Left lobe of liver (tissue), 2 donors: ENCODE data around the gene SLBP. TPM values are rescaled to one million over a fixed set of nuclear protein-coding genes. Genes with fewer than 3 reads are reported as not detected.

Experiments used
- ATAC-seq: fragments of 200-7000 bp; cut with Tn5 transposase; one replicate; pipeline ENCODE4 v1.9.1; 2020; ENCODE audit warnings: mild to moderate bottlenecking, moderate library complexity
- DNase-seq: peaks from one replicate; pipeline ENCODE4 v3.0.0-alpha.2; 2020; ENCODE audit warnings: low spot score
- total RNA-seq: library from RNA; stranded (reverse); gene quantifications from one replicate; pipeline ENCODE4 v1.2.1, GENCODE V29; 2021
- donor health status: DM: no; HTN: no; CAD: no; lungs with moderate emphysema.
- donor health status: DM: no; HTN: yes; CAD: no.

SLBP gene
- total RNA-seq, 1 donor from 2014 or later: 12.3 TPM

DNA sequence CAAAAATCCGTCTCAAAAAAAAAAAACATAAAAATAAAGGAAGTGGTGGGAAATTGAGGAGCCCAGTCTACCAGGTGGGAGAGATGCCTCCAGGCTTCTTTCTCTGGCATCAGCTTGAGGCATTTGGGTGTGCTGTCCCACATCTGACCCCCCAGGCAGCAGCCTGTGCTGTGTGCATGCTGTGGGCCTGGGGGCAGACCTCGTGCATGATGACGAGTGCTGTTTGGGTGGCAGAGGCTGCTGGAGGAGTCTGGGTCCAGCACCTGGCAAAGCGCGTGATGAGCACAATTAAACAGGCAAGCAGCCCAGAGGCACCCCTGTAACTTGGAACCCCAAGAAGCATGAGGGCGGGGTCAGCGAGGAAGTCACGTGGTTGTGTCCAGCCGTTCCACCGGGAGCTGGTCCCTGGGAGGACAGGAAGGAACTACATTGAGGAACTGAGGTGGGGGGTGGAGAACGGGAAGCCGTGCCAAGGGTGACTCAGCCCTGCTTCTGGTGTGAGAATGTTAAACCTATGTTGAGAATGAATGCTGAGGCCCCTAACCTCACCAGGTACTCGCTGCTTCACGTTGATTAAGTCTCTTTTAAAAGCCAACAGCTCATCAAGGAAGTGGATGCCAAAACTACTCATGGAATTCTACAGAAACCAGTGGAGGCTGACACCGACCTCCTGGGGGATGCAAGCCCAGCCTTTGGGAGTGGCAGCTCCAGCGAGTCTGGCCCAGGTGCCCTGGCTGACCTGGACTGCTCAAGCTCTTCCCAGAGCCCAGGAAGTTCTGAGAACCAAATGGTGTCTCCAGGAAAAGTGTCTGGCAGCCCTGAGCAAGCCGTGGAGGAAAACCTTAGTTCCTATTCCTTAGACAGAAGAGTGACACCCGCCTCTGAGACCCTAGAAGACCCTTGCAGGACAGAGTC, 15.3 kb upstream of the SLBP start:
- peak; percentile 24 for ATAC-seq
- DNase-seq: no peak

DNA sequence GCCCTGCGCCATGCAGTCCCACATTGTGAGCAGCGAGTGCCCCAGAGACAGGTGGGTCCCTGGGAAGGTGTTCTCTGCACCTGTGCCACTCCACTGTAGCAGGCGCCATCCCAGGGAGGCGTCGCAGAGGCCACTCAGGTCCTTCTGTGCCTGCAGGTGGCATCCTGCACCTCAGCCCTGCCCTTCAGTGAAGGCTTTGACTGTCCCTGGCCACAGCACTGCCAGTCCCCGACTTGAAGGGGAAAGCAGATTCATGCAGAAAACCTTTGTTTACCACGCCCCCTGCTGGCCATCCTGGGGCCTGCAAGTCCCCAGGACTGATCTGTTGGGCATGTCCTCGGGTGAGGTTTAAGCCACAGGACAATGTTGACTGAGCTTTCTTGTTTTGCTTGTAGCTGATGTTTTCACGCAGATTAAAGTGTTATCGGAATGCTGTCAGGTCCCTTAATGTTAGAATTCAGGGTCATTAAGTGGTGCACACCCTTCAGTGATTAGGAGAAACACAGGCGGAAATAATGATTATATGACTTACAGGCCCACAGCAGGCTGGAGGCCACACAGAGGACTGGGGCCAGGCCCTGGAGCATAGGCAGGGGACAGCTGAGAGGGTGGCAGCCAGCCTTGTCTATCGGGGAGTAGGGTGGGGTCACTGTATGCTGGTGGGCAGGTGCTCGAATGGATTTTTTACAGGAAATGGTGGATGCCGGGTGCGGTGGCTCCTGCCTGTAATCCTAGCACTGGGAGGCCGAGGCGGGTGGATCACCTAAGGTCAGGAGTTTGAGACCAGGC, 14.2 kb upstream of the SLBP start:
- ATAC-seq (peak; percentile 85), DNase-seq (peak; percentile 87)

DNA sequence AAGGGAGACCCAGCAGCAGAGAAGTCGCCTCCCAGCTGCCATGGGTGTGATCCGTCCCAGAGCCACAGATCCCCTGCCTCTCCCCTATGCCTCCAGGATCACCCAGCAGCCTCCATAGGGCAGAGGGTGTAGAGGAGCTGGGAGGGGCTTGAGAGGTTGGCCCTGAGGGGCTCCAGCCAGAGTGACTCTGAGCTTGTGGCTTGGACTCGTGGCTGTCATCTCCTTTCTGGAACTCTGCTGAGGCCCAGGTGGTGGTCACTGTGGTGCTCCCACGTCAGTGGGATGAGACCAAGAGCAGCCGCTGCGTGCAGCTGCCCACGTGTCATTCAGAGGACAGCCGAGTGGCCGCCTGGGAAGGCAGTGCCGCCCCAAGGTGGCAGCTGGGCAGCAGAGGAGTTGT, 13.4 kb upstream of the SLBP start:
- DNase-seq (no peak), ATAC-seq (no peak)

DNA sequence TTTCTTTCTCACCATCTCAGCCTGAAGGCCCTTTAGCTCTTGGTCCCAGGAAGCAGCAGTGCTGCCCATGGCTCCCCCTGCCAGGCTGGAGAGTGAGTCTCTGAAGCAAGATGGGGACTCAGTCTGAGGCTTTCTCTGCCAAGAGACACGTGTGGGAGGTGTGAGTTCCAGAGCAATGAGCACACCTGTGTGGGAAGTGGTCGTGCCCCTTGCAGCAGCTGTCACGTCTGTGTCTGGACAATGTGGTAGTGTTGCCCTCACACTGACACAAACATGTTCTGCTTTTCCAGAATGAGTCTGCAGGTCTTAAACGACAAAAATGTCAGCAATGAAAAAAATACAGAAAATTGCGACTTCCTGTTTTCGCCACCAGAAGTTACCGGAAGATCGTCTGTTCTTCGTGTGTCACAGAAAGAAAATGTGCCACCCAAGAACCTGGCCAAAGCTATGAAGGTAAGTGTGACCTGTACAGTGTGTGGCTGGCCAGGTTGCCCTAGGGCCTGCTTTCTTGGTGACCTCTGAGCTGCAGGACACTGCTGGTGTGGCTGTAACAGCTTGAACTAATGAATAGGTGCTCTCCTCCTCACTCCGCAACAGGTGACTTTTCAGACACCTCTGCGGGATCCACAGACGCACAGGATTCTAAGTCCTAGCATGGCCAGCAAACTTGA, 11.1 kb upstream of the SLBP start:
- ATAC-seq: no peak
- no peak for DNase-seq

DNA sequence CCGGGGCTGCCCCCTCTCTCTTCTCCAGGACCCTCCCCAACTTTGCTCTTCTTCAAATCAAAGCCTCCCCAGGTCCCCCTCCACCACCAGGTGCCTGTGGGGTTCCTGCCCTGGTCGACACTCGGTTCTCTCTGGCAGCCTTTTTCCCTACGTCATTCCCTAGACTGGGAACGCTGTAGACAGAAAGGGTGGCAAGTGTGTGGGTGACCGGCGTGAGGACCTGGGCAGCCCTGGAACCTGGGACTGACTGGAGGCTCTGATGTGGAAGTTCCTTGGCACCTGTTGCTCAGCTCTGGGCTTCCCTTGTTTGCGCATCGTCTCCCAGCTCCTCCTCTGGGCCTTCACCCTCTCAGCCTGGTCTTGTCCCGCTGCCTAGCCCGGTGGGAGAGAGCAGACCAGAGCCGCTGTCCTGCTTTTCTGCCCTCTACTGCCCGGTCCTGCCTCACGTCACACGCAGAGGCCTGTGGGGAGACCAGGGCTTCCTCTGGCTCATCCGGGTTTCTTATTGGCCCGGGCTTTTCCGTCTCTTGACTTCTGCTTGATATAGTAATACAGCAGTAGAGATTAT, 10.5 kb upstream of the SLBP start:
- ATAC-seq: no peak
- no peak for DNase-seq

DNA sequence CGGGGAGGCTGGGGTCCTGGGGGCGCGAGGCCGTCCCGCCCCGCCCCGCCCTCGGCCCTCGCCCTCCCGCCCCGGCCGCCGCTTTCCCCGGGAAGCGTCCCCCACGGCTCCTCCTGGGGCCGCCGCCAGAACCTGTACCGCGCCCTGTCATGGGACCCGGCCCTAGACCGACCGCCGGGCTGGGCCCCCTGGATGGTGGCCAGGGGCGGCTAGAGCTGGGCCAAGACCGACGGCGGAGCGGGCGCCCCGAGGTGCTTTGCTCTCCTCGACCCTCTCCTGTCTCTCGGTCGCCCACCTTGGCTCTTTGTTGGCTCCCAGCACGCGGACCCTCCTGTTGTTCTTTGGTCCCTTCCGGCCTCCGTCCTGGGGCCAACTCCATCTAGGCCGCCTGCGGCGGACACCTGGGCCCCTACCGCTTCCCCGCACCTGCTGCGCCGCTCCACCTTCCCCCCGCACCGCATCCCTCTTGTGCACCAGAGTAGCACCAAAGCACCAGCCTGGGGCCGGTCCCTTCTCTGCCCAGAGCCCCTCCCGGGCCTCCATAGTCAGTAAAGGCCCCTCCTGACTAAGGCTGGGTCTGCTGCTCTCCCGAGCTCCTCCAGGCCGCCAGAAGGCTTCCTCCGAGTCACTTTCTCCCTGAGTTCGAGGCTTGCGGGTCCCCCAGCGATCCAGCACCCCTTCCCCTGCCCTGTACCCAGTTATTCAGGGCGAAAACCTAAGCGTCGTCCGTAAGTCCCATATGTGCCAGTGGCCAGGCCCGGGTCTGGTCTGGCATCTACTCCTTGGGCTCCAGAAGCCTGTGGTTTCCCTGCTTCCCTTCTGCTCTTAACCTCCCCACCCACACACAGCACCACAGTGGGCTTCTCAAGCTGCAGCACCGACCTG, 9.8 kb upstream of the SLBP start:
- no peak for ATAC-seq

DNA sequence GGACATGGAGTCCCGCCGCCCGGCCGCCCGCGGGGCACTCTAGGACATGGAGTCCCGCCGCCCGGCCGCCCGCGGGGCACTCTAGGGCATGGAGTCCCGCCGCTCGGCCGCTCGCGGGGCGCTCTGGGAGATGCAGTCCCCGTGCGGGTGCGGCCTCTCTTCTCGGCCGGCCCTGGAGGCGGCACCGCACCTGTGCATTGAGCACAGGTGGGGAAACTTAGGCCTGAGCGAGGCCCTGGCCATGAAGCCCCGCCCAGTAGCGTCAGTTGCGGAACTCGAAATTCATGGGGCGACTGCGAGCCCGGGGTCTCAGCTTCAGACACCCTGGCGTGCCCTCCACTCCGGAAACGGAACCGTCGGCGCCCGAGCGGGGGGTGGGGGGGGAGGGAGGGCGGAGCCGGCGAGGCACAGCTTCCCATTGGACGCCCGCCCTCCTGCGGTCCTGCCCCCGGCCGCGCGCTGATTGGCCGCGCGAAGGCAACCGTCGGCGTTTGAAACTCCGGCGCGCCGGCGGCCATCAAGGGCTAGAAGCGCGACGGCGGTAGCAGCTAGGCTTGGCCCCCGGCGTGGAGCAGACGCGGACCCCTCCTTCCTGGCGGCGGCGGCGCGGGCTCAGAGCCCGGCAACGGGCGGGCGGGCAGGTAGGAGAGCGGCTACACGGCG, 9.0 kb upstream of the SLBP start, which contains the start of the genes TACC3 and TMEM129:
TSS of gene TACC3 (plus strand) at position 519 of the 663 bp plus-strand sequence. CDS start 1,901 bp downstream, outside the sequence.
TSS of gene TMEM129 (minus strand) at position 321 of the 663 bp plus-strand sequence. CDS start 486 bp downstream, outside the sequence.
- DNase-seq (peak; percentile 97), ATAC-seq (peak; percentile 82)

More for the DNA sequence above, 9.8 kb upstream of the SLBP start:
- no peak for DNase-seq

DNA sequence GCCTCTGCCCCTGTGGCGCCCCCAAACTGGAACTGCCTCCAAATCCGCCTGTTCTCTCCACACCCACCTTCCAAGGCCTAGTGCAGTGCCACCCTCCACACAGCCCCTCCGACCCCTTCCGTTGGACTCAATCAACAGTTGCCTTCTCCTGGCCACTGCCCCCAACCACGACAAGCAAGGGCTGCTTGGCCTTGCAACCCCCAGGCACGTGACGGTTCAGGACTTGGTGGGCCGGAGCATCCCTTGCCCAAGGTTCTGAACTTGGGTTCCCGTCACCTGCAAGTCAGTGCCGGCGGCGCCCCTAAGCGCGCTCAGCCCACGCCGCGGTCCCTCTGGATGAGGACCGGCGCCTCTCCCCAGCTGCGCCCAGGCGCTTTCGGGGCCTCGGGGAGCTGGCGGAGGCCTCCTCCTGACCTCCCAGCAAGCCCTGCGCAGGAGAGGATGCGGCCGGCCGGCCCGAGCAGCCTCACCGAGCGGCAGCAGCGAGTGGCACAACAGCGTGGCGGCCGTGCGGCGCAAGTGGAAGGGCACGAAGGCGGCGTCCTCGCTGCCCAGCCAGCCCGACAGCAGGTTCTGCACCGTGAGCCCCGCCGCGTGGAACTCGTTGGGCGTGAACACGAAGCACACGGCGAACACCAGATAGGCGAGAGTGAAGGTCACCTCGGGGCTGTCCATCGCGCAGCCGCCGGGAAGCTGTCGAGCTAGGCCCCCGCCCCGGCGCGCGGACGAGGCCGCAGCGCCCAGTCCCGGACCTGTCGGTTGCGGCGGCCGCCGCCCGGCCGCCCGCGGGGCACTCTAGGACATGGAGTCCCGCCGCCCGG, 8.3 kb upstream of the SLBP start:
- peak; percentile 69 for DNase-seq
- peak; percentile 35 for ATAC-seq

DNA sequence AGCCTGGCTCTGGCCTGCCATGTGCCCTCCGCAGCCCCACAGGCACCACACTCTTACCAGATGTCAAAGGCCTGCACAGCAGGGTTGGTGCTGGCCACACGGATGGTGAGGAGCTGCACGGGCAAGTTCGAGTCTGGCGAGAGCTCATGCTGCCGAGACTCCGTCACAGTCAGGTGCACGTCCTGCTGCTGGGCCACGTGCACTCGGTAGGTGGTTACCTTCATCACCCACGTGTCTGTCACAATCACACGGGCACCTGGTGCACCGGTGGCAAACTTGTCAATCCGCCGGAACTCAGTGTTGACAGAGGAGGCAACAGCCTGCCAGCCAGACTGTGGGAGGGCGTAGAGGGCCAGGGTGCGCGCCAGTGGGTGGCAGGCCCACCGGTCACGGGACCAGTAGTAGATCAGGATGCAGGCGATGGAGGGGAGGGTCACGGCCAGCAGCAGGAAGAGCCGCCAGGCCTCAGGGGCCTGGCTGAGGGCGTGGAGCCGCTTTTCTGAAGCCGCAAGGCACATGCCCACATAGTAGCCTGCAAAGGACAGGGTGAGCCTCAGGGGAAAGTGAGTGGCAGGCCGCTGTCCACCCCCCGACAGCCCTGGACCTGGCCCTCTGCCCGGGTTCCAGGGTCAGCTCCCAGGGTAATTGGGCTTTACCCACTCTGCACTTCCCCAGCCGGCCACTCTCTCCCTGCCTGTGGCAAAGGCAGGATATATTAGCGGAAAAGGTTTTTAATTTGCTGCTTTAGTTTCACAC, 6.2 kb upstream of the SLBP start:
- peak; percentile 90 for DNase-seq
- peak; percentile 56 for ATAC-seq

DNA sequence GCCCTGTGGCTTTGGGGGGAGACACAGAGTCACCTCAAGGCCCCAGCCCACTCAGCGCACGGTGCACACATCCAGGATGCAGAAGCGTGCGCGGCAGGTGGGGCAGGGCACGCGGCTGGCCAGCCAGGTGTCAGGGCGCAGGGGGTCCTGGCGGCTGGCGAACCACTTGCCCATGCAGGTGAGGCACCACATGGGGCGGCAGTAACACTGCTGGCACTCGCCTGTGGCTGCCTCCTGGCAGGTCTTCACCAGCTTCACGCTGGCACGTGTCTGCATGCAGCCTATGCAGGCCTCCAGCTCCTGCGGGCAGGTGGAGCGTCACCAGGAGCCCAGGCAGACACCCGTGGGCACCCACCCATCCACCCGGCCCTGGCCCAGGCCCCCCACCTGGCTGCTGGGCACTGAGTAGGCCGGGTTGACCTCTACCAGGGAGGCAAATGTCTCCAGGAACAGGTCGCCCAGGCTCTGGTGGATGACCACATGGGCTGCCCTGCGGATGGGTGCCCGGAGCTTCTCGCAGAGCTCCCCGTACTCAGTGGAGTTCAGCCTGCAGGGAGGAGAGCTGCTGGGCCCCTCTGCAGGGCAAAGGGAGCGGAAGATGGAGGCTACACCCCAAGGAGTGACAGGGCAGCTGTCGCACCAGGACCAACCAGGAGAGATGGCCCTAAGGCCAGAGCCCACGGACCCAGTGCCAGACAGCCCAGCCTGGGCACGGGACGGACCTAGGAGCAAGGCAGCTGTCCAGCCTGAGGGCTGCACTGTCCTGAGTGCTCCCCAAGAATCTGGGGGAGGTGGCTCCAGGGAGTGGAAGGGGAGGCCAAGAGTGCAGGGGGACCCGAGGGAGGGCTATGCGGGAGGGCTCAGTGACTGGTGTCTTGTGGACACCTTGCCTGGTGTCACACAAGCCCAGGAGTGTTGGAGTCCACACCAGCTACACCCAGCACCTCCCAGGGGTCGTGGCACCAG, 5.3 kb upstream of the SLBP start:
- ATAC-seq: no peak
- no peak for DNase-seq

DNA sequence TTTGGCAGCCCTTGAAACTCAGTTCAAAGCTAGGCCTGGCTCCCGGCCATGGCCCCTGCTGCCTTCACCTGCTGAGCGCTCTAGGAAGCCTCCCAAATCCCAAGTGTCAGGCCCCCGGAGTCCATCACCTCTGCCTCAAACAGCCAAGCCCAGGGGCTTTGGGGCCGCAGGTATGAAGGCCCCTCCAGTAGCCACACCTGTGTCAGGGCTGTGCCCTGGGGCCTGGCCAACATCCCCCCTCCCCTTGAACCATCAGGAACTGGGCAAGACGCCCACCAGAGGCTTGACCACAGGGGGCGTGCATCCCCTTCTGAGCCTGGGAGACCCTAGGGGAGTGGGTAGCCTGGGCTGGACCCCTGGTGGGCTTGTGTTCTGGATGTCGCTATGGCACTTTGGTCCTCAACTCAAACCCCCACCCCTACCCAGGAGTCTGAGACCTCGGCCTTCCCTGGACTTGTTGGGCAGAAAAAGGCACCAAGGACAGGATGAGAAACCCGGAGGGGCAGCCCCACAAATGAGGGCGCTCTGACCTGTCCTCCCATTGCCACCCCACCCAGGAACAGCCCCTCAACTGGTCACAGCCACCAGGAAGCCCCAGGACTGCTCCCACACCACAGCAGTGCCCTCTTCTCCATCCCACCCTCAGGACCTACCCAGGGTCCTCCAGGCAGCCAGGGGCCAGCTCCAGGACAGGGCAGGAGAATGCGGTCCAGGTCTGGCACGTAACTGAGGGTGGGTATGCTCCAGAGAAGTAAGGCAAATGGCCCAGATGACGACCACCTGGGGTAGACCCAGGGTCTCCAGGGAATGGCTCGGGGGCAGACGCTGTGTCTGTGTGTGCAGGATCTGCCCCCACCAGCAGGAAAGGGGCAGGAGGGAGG, 4.2 kb upstream of the SLBP start:
- no peak for ATAC-seq

DNA sequence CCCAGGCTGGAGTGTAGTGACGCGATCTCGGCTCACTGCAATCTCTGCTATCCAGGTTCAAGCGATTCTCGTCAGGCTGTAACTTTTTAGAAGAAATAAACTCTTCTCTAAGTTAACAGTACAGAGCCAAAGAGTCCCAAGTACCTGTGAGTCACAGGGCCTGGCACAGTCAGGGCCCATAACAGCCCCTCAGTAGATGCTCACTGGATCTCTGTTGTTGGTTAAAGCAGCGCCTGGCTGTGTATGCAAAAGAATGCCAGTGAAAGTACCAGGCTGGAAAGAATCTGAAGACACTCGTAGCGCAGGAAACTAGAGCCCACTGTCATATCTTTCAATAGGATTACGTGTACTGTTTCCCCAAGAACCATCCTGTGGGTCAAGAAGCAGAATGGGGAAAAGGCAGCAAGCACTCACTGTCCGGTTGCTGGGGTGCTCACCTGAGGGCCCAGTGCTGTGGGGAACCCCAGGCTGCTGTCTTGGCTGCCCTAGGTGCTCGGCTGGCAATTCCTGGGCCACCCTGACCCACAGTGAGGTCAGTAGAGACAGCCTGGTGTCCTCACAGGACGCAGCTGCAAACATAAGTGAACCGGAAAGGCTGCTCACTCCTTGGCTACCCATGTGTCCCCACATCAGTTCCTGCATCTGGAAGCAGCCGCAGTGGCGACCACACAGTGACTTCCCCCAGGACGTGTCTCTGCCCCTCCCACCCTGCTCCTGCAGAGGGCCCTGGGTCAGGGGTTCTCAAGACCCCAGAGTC, 3.1 kb upstream of the SLBP start:
- DNase-seq: no peak
- no peak for ATAC-seq

More for the DNA sequence above, 4.2 kb upstream of the SLBP start:
- DNase-seq: no peak

DNA sequence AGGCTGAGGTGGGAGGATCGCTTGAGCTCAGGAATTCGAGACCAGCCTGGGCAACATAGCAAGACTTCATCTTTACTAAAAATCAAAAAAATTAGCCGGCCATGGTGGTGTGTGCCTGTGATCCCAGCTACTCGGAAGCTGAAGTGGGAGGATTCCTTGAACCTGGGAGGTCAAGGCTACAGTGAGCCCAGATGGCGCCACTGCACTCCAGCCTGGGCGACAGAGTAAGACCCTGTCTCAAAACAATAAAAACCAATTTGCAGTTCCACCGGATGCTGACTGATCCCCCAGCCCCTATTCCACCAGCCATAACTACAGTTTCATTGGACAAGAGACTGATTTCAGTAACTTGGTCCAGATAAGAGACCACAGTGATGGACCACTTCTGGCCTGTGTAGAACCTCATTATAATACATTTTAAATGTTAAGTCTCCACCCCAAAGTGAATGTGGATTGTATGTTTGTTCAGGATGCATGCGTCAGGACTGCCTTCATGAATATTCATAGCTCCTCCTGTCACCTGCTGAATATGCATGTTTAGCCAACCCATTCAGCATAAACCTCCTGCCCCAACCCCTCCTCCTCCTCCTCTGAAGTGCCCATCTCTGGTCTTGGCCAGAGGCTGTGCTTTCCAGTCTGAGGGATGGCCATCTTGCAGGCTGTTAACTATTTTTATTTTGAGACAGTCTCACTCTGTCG, 2.3 kb upstream of the SLBP start:
- ATAC-seq (no peak), DNase-seq (no peak)
